ENCODE results near the gene SERGEF. TPM values are rescaled to one million over a fixed set of nuclear protein-coding genes. Genes with fewer than 3 reads are reported as not detected.
"Not testable (repeated sequence)": the region's sequence is repeated elsewhere in the genome, so short reads cannot be mapped to it uniquely, and the experiment has no call there.

Gene SERGEF
- total RNA-seq, 3 donors from 2014 or later, result 23.6 to 45.0 (median 23.8) TPM

- intact Hi-C loops (cut with DNase I, micrococcal nuclease), result no loop called here
- Histone ChIP-seq H3K9me3 (no peaks in the 10 kb centered on the region), H3K4me3 (no peak overlapping the region), H3K36me3 (ENCODE audit: low read depth) (no peaks in the 10 kb centered on the region), H3K4me1 (ENCODE audit: low read depth) (no peaks in the 10 kb centered on the region)
- TF ChIP-seq, protein P1, sequence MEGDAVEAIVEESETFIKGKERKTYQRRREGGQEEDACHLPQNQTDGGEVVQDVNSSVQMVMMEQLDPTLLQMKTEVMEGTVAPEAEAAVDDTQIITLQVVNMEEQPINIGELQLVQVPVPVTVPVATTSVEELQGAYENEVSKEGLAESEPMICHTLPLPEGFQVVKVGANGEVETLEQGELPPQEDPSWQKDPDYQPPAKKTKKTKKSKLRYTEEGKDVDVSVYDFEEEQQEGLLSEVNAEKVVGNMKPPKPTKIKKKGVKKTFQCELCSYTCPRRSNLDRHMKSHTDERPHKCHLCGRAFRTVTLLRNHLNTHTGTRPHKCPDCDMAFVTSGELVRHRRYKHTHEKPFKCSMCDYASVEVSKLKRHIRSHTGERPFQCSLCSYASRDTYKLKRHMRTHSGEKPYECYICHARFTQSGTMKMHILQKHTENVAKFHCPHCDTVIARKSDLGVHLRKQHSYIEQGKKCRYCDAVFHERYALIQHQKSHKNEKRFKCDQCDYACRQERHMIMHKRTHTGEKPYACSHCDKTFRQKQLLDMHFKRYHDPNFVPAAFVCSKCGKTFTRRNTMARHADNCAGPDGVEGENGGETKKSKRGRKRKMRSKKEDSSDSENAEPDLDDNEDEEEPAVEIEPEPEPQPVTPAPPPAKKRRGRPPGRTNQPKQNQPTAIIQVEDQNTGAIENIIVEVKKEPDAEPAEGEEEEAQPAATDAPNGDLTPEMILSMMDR (IDR thresholded peaks at IDR 0.05), result no peak
- no peak for ATAC-seq
- no peak for DNase-seq
Observed at GRCh38 chr11:17875891-17876290, 137.0 kb downstream of the SERGEF start.

DNA sequence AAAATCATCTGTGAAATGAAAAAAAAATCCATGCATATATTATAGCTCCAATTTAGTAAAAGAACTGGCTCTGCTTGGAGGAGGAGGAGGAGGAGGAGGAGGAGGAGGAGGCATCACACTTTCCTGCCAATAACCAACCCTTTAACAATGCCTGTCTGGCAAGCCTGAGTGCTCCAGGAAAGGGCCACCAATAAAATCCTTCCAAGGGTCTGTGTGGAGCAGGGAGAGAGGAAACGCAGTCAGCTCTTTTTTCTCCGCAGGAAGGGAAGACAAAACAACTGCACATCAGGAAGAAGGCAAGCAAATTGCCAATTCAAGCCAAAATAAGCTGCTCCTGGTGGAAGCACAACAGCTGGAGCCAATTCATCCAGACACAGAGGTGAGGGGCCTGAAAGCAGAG is 139.3 kb downstream of the SERGEF start:
- DNase-seq (no peak), ATAC-seq (no peak)
- Histone ChIP-seq H3K9me3 (peaks cover 4% of the 10 kb centered on the region), H3K4me1 (ENCODE audit: low read depth) (no peaks in the 10 kb centered on the region), H3K36me3 (ENCODE audit: low read depth) (no peaks in the 10 kb centered on the region), H3K4me3 (no peak overlapping the region)
- intact Hi-C loops (cut with DNase I, micrococcal nuclease), result no loop called here
- TF ChIP-seq, protein P1 (IDR thresholded peaks at IDR 0.05), result no peak

DNA sequence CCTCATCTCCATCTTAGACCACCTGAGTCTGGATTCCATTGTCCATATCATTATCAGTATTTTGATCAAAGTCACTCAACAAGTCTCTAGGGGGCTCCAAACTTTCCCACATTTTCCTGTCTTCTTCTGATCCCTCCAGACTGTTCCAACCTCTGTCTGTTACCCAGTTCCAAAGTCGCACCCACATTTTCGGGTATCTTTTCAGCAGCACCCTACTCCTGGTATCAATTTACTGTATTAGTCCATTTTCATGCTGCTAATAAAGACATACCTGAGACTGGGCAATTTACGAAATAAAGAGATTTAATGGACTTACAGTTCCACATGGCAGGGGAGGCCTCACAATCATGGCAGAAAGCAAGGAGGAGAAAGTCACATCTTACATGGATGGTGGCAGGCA is 144.4 kb downstream of the SERGEF start:
- H3K4me1 ChIP-seq (ENCODE audit: low read depth); ATAC-seq; intact Hi-C loops (cut with DNase I, micrococcal nuclease); H3K9me3 ChIP-seq; DNase-seq; H3K4me3 ChIP-seq; H3K36me3 ChIP-seq (ENCODE audit: low read depth): not testable (repeated sequence)

DNA sequence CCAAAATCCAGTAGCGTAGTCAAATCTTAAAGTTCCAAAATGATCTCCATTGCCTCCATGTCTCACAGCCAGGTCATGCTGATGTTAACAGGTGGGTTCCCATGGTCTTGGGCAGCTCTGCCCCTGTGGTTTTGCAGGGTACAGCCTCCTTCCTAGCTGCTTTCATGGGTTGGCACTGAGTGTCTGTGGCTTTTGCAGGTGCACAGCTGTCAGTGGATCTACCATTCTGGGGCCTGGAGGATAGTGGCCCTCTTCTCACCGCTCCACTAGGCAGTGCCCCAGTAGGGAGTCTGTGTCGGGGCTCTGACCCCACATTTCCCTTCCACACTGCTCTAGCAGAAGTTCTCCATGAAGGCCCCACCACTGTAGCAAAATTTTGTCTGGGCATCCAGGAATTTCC is 145.5 kb downstream of the SERGEF start:
- DNase-seq (no peak), ATAC-seq (no peak)
- H3K4me3 ChIP-seq, result no peak overlapping the region
- TF ChIP-seq, protein P1 (IDR thresholded peaks at IDR 0.05), result no peak
- H3K4me1 ChIP-seq (ENCODE audit: low read depth), result no peaks in the 10 kb centered on the region
- intact Hi-C loops (cut with DNase I, micrococcal nuclease), result no loop called here
- H3K36me3 ChIP-seq (ENCODE audit: low read depth), result no peaks in the 10 kb centered on the region
- H3K9me3 ChIP-seq, result peaks cover 4% of the 10 kb centered on the region

DNA sequence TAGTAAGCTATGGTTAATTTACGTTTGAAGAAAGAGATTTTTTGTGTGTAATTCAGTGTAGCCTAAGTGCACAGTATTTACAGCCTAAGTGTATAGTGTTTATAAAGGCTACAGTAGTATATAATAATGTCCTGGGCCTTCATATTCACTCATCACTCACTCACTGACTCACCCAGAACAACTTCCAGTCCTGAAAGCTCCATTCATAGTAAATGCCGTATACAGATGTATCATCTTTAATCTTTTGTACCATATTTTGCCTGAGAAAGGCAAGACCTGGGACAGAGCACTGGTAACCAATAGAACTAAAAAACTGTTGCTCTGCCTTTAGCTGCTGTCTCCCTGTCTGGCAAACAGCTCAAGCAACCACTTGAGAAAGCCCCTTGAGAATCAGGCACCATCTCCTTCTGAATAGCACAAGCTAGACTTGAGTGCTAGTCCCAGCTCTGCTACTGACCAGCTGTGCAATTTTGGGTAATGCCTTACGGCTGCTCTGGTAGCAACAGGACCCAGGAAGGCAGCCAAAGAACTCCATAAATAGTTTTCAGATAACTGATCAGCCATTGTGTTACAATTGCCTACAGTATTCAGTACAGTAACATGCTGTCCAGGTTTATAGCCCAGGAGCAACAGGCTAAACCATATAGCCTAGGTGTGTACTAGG is 146.9 kb downstream of the SERGEF start:
- peaks cover 4% of the 10 kb centered on the region for H3K9me3 ChIP-seq
- H3K36me3 ChIP-seq (ENCODE audit: low read depth), result no peaks in the 10 kb centered on the region
- H3K4me3 ChIP-seq, result no peak overlapping the region
- intact Hi-C loops (cut with DNase I, micrococcal nuclease), result no loop called here
- TF ChIP-seq, protein P1 (IDR thresholded peaks at IDR 0.05), result no peak
- H3K4me1 ChIP-seq (ENCODE audit: low read depth), result no peaks in the 10 kb centered on the region
- ATAC-seq (peak; percentile 24), DNase-seq (no peak)

GRCh38 chr11:17864478-17864941 is 148.3 kb downstream of the SERGEF start:
- Histone ChIP-seq H3K9me3 (peaks cover 4% of the 10 kb centered on the region), H3K4me1 (ENCODE audit: low read depth) (no peaks in the 10 kb centered on the region), H3K36me3 (ENCODE audit: low read depth) (no peaks in the 10 kb centered on the region), H3K4me3 (no peak overlapping the region)
- TF ChIP-seq, protein P1 (IDR thresholded peaks at IDR 0.05), result peak; percentile 52
- peak; percentile 58 for ATAC-seq
- intact Hi-C loops (cut with DNase I, micrococcal nuclease), result no loop called here
- peak in 1 of 3 donors; percentile 45 for DNase-seq
